Brain microvascular endothelial cell (primary cell): ENCODE results near the gene R3HDM2.

ENCODE experiments used
- DNase-seq: peaks from one replicate; pipeline ENCODE4 v3.0.0-alpha.2; 2020
- H3K27ac ChIP-seq: fragments of 250-450 bp; sonication (Bioruptor Pico); 2 replicates; pipeline ENCODE4 v1.5.1; 2020; ENCODE audit warnings: mild to moderate bottlenecking, moderate library complexity
- H3K27me3 ChIP-seq: fragments of 250-450 bp; sonication (Bioruptor Pico); replicated peaks from 2 replicates; pipeline ENCODE4 v1.5.1; 2020; ENCODE audit warnings: mild to moderate bottlenecking
- H3K36me3 ChIP-seq: fragments of 250-450 bp; sonication (Bioruptor Pico); replicated peaks from 2 replicates; pipeline ENCODE4 v1.5.1; 2020; ENCODE audit warnings: mild to moderate bottlenecking
- H3K4me3 ChIP-seq: 2 replicates; pipeline ENCODE4 v1.5.1; 2011; ENCODE audit warnings: low read depth, mild to moderate bottlenecking, control low read depth, low read length, moderate library complexity
- CTCF ChIP-seq: IDR thresholded peaks from 2 replicates; pipeline ENCODE4 v1.5.1; 2011; ENCODE audit warnings: low read depth, mild to moderate bottlenecking, moderate library complexity, low read length, control low read depth, inconsistent platforms; ENCODE audit errors: missing control alignments
- in situ Hi-C: cut with HindIII; loops from 2 replicates; pipeline ENCODE4 v1.10.0; 2017; ENCODE audit warnings: low sequenced_read_pairs, low pct_ligation_motif_present

The R3HDM2 gene

GRCh38 chr12:57330992-57331391 is 99.9 kb downstream of the R3HDM2 start:
- H3K27me3 ChIP-seq = no peaks in the 10 kb centered on the region
- H3K4me3 ChIP-seq = no peak overlapping the region
- H3K36me3 ChIP-seq = no peaks in the 10 kb centered on the region
- no peak overlapping the region for H3K27ac ChIP-seq
- in situ Hi-C loops = no loop called here
- no peak for DNase-seq
- TF ChIP-seq CTCF = no peak

- in situ Hi-C loops = no loop called here
- no peak overlapping the region for H3K4me3 ChIP-seq
- H3K27me3 ChIP-seq = no peaks in the 10 kb centered on the region
- no peak for TF ChIP-seq CTCF
- H3K27ac ChIP-seq = no peak overlapping the region
- no peak for DNase-seq
- no peaks in the 10 kb centered on the region for H3K36me3 ChIP-seq
Measured at GRCh38 chr12:57329219-57329618, 101.6 kb downstream of the R3HDM2 start.

GRCh38 chr12:57325395-57325794 is 105.4 kb downstream of the R3HDM2 start:
- H3K27ac ChIP-seq = no peak overlapping the region
- H3K4me3 ChIP-seq = no peak overlapping the region
- in situ Hi-C loops = no loop called here
- H3K36me3 ChIP-seq = no peaks in the 10 kb centered on the region
- no peaks in the 10 kb centered on the region for H3K27me3 ChIP-seq
- TF ChIP-seq CTCF = no peak
- DNase-seq = no peak

- DNase-seq = no peak
- Histone ChIP-seq H3K36me3 (no peaks in the 10 kb centered on the region), H3K4me3 (no peak overlapping the region), H3K27ac (no peak overlapping the region), H3K27me3 (no peaks in the 10 kb centered on the region)
- no peak for TF ChIP-seq CTCF
- in situ Hi-C loops = no loop called here
Measured at GRCh38 chr12:57323416-57323815, 107.4 kb downstream of the R3HDM2 start.

- no peak for TF ChIP-seq CTCF
- Histone ChIP-seq H3K27ac (no peak overlapping the region), H3K27me3 (no peaks in the 10 kb centered on the region), H3K4me3 (no peak overlapping the region), H3K36me3 (no peaks in the 10 kb centered on the region)
- in situ Hi-C loops = no loop called here
- no peak for DNase-seq
Measured at GRCh38 chr12:57320639-57321038, 110.2 kb downstream of the R3HDM2 start.

DNA sequence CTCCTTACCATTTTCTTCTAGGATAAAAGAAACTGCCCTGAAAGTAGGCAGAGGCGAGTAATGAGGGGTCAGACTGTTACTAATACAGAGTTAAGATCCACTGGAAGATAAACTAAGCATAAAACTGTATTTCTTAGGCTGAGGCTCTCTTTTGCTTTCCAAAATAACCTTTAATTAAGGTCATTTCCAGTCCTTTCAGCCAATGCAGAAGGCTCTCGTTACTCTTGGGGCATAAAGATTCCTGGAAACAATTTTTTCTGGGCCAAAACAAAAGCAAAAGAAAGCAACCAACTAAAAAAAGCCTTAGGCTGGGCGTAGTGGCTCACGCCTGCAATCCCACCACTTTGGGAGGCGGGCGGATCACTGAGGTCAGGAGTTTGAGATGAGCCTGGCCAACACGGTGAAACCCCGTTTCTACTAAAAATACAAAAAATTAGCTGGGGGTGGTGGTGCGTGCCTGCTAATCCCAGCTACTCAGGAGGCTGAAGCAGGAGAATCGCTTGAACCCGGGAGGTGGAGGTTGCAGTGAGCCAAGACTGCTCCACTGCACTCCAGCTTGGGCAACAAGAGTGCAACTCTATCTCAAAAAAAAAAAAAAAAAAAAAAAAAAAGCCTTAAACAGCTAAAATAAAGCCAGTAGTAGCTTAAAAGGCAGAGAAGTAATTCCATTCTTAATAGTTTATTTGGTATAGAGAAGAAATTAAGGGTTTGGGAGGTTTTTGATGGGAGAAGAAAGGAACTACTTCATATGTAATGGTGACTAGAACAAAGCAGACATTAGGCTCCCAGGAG is 111.0 kb downstream of the R3HDM2 start:
- Histone ChIP-seq H3K36me3 (no peaks in the 10 kb centered on the region), H3K27me3 (no peaks in the 10 kb centered on the region), H3K4me3 (no peak overlapping the region), H3K27ac (no peak overlapping the region)
- TF ChIP-seq CTCF = no peak
- in situ Hi-C loops = no loop called here
- DNase-seq = no peak
